H1 (cell line): ENCODE measurements around the gene SLC16A9. TPM values are rescaled to one million over a fixed set of nuclear protein-coding genes. Genes with fewer than 3 reads are reported as not detected.

ENCODE experiments used
- polyA plus RNA-seq, 7 experiments: library from polyadenylated mRNA; depleted of rRNA in 3 of 7; stranded (reverse) in 5 of 7; unstranded in 2 of 7; fragments of >200 nt in 5 of 7; fragments of 200-250 nt in 2 of 7; gene quantifications; 1 replicate in 5 of 7; 2 replicates in 1 of 7; 4 replicates in 1 of 7; pipeline versions ENCODE4 v1.2.1 to v1.2.3, GENCODE V29; 2011 to 2013; ENCODE audit warnings: missing spikeins in 2 of 7, mixed read lengths in 2 of 7
- total RNA-seq: library from RNA; stranded (reverse); fragmentation: NEBNext Ultra II Directional; extraction: Animal tissue kit (Norgen Biotek cat#: 25700); gene quantifications from 2 replicates; pipeline ENCODE4 v1.2.1, GENCODE V29; 2021
- TF ChIP-seq, protein P1 (sequence below): fragments of 300-600 bp; sonication (generic); IDR thresholded peaks from 2 replicates; pipeline ENCODE4 v1.7.1; 2012; ENCODE audit warnings: low read length, moderate library complexity, mild to moderate bottlenecking, inconsistent platforms; ENCODE audit not compliant: insufficient replicate concordance

Gene SLC16A9
- total and polyA plus RNA-seq, 2 of the 8 experiments (the other 6 are each of a cell fraction or from before 2014, with no cell fraction given), result 11.2 to 20.5 TPM

DNA sequence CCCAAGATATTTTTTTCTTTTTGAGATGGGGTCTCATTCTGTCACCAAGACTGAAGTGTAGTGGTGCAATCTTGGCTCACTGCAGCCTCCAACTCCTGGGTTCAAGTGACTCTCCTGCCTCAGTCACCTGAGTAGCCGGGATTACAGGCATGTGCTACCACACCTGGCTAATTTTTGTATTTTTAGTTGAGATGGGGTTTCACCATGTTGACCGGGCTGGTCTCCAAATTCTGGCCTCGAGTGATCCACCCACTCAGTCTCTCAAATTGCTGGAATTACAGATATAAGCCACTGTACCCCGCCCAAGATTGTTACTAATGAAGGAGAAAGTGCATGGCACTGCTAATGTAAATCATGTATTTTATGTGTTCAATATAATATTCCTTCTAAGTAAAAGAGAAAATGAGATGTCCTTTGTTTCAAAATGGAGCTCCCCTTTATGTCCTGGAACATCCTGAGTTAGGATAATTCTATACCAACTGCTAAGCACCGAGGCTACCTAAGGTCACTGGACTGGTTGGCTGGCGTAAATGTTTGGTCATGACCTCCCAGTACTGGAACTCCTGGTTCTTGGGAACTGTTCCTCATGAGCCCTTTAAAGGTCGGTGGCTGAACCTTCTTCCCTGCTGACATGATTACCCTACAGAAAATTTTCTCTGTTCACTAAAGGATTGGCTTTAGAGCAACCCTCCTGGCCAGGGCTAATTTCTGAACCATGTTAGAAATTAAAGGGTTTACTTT lies 59.9 kb downstream of the SLC16A9 start (continued):
- TF ChIP-seq, protein P1, sequence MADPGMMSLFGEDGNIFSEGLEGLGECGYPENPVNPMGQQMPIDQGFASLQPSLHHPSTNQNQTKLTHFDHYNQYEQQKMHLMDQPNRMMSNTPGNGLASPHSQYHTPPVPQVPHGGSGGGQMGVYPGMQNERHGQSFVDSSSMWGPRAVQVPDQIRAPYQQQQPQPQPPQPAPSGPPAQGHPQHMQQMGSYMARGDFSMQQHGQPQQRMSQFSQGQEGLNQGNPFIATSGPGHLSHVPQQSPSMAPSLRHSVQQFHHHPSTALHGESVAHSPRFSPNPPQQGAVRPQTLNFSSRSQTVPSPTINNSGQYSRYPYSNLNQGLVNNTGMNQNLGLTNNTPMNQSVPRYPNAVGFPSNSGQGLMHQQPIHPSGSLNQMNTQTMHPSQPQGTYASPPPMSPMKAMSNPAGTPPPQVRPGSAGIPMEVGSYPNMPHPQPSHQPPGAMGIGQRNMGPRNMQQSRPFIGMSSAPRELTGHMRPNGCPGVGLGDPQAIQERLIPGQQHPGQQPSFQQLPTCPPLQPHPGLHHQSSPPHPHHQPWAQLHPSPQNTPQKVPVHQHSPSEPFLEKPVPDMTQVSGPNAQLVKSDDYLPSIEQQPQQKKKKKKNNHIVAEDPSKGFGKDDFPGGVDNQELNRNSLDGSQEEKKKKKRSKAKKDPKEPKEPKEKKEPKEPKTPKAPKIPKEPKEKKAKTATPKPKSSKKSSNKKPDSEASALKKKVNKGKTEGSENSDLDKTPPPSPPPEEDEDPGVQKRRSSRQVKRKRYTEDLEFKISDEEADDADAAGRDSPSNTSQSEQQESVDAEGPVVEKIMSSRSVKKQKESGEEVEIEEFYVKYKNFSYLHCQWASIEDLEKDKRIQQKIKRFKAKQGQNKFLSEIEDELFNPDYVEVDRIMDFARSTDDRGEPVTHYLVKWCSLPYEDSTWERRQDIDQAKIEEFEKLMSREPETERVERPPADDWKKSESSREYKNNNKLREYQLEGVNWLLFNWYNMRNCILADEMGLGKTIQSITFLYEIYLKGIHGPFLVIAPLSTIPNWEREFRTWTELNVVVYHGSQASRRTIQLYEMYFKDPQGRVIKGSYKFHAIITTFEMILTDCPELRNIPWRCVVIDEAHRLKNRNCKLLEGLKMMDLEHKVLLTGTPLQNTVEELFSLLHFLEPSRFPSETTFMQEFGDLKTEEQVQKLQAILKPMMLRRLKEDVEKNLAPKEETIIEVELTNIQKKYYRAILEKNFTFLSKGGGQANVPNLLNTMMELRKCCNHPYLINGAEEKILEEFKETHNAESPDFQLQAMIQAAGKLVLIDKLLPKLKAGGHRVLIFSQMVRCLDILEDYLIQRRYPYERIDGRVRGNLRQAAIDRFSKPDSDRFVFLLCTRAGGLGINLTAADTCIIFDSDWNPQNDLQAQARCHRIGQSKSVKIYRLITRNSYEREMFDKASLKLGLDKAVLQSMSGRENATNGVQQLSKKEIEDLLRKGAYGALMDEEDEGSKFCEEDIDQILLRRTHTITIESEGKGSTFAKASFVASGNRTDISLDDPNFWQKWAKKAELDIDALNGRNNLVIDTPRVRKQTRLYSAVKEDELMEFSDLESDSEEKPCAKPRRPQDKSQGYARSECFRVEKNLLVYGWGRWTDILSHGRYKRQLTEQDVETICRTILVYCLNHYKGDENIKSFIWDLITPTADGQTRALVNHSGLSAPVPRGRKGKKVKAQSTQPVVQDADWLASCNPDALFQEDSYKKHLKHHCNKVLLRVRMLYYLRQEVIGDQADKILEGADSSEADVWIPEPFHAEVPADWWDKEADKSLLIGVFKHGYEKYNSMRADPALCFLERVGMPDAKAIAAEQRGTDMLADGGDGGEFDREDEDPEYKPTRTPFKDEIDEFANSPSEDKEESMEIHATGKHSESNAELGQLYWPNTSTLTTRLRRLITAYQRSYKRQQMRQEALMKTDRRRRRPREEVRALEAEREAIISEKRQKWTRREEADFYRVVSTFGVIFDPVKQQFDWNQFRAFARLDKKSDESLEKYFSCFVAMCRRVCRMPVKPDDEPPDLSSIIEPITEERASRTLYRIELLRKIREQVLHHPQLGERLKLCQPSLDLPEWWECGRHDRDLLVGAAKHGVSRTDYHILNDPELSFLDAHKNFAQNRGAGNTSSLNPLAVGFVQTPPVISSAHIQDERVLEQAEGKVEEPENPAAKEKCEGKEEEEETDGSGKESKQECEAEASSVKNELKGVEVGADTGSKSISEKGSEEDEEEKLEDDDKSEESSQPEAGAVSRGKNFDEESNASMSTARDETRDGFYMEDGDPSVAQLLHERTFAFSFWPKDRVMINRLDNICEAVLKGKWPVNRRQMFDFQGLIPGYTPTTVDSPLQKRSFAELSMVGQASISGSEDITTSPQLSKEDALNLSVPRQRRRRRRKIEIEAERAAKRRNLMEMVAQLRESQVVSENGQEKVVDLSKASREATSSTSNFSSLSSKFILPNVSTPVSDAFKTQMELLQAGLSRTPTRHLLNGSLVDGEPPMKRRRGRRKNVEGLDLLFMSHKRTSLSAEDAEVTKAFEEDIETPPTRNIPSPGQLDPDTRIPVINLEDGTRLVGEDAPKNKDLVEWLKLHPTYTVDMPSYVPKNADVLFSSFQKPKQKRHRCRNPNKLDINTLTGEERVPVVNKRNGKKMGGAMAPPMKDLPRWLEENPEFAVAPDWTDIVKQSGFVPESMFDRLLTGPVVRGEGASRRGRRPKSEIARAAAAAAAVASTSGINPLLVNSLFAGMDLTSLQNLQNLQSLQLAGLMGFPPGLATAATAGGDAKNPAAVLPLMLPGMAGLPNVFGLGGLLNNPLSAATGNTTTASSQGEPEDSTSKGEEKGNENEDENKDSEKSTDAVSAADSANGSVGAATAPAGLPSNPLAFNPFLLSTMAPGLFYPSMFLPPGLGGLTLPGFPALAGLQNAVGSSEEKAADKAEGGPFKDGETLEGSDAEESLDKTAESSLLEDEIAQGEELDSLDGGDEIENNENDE, result no peak
